Left cardiac atrium (tissue), 4 donors: ENCODE results near the gene MEI4. TPM values are rescaled to one million over a fixed set of nuclear protein-coding genes. Genes with fewer than 3 reads are reported as not detected.
"Not testable (repeated sequence)": the region's sequence is repeated elsewhere in the genome, so short reads cannot be mapped to it uniquely, and the experiment has no call there.

Source experiments
- ATAC-seq, 2 donors: fragments of 200-7000 bp; cut with Tn5 transposase; one replicate each; pipeline ENCODE4 v1.9.1; 2020; ENCODE audit warnings: mild to moderate bottlenecking in 2 of 2, moderate library complexity in 2 of 2
- DNase-seq: peaks from one replicate; pipeline ENCODE4 v3.0.0-alpha.2; 2020
- intact Hi-C, 2 donors: fragments of 100-400 bp; cut with DNase I; formaldehyde crosslinking; loops; one replicate each; pipeline versions ENCODE4 v1.14.1 to v1.15.1; 2022 to 2023
- total RNA-seq, 2 donors: library from RNA; stranded (reverse); fragmentation: NEBNext Ultra II Directional; extraction: Animal tissue kit (Norgen Biotek cat#: 25700); gene quantifications; one replicate each; pipeline ENCODE4 v1.2.1, GENCODE V29; 2021
- donor health status: DM: no; HTN: yes; CAD: no.
- donor health status: DM: no; HTN: yes; CAD: no; lungs with severe emphysema.
- donor health status: DM: yes; HTN: yes; CAD: no.
- donor health status: Dilated cardiomyopathy.

The MEI4 gene
- total RNA-seq, 2 donors from 2014 or later, result 0.84 to 0.85 TPM

GRCh38 chr6:77796824-77797809 lies 144.3 kb downstream of the MEI4 start:
- ATAC-seq, result no peak
- intact Hi-C loops, result no loop called here
- no peak for DNase-seq

- DNase-seq, result no peak
- no peak for ATAC-seq
- intact Hi-C loops, result no loop called here
Observed at GRCh38 chr6:77812304-77812703, 159.5 kb downstream of the MEI4 start.

GRCh38 chr6:77813090-77813489 lies 160.3 kb downstream of the MEI4 start:
- ATAC-seq (no peak), DNase-seq (no peak)
- intact Hi-C loops, result no loop called here

- intact Hi-C loops, result no loop called here
- DNase-seq (no peak), ATAC-seq (no peak)
Observed at GRCh38 chr6:77814119-77814518, 161.3 kb downstream of the MEI4 start.

GRCh38 chr6:77815531-77815930 lies 162.7 kb downstream of the MEI4 start:
- no peak for ATAC-seq
- no peak for DNase-seq
- intact Hi-C loops, result no loop called here

GRCh38 chr6:77816766-77817270 lies 164.0 kb downstream of the MEI4 start:
- ATAC-seq, result no peak
- DNase-seq, result no peak
- intact Hi-C loops, result no loop called here

GRCh38 chr6:77822265-77822664 lies 169.4 kb downstream of the MEI4 start:
- ATAC-seq (no peak), DNase-seq (no peak)
- intact Hi-C loops, result no loop called here

- DNase-seq (no peak), ATAC-seq (no peak)
- intact Hi-C loops, result no loop called here
Observed at GRCh38 chr6:77825204-77825603, 172.4 kb downstream of the MEI4 start.

GRCh38 chr6:77829736-77830135 lies 176.9 kb downstream of the MEI4 start:
- DNase-seq (no peak), ATAC-seq (no peak)
- intact Hi-C loops, result no loop called here

- ATAC-seq, DNase-seq, intact Hi-C loops: not testable (repeated sequence)
Observed at GRCh38 chr6:77833749-77834148, 180.9 kb downstream of the MEI4 start.

GRCh38 chr6:77834591-77834996 lies 181.8 kb downstream of the MEI4 start:
- DNase-seq (no peak), ATAC-seq (no peak)
- intact Hi-C loops, result no loop called here

GRCh38 chr6:77837034-77837784 lies 184.4 kb downstream of the MEI4 start:
- intact Hi-C loops, result no loop called here
- ATAC-seq, result no peak
- DNase-seq, result no peak

GRCh38 chr6:77839292-77839691 lies 186.5 kb downstream of the MEI4 start:
- DNase-seq, result no peak
- intact Hi-C loops, result no loop called here
- no peak for ATAC-seq

- intact Hi-C loops, result no loop called here
- DNase-seq, result no peak
- ATAC-seq, result no peak
Observed at GRCh38 chr6:77844822-77845221, 192.0 kb downstream of the MEI4 start.

GRCh38 chr6:77853401-77853800 lies 200.6 kb downstream of the MEI4 start:
- intact Hi-C loops, result no loop called here
- DNase-seq (no peak), ATAC-seq (no peak)

- no peak for ATAC-seq
- intact Hi-C loops, result no loop called here
- DNase-seq, result no peak
Observed at GRCh38 chr6:77856391-77856790, 203.6 kb downstream of the MEI4 start.

GRCh38 chr6:77857421-77857820 lies 204.6 kb downstream of the MEI4 start:
- intact Hi-C loops, result no loop called here
- DNase-seq, result no peak
- no peak for ATAC-seq

- DNase-seq (no peak), ATAC-seq (no peak)
- intact Hi-C loops, result no loop called here
Observed at GRCh38 chr6:77876300-77876699, 223.5 kb downstream of the MEI4 start.

GRCh38 chr6:77879527-77879926 lies 226.7 kb downstream of the MEI4 start:
- DNase-seq, result no peak
- intact Hi-C loops, result no loop called here
- ATAC-seq, result no peak

GRCh38 chr6:77880501-77880900 lies 227.7 kb downstream of the MEI4 start:
- intact Hi-C loops, result no loop called here
- DNase-seq (no peak), ATAC-seq (no peak)
